ENCODE measurements around the gene SAP25.

Gene SAP25

GRCh38 chr7:100573691-100574361 is at the start of gene SAP25:
Gene SAP25 (minus strand): TSS chr7:100573900. CDS start chr7:100573742, 158 bp downstream.
- no peaks in the 10 kb centered on the region for H3K9me3 Mint-ChIP-seq
- ATAC-seq (replicated peaks; ENCODE audit: extremely low read depth, poor library complexity, severe bottlenecking): no peak

GRCh38 chr7:100621554-100621953 is 47.9 kb upstream of the SAP25 start:
- Mint-ChIP-seq H3K36me3 (ENCODE audit: insufficient read depth) (peaks cover 7% of the 10 kb centered on the region), H3K27ac (ENCODE audit: low read depth) (no peak overlapping the region), H3K4me1 (peaks cover 14% of the 10 kb centered on the region), H3K9me3 (no peaks in the 10 kb centered on the region), H3K4me3 (no peak overlapping the region), H3K27me3 (no peaks in the 10 kb centered on the region)
- ATAC-seq (replicated peaks; ENCODE audit: extremely low read depth, poor library complexity, severe bottlenecking): no peak
- DNase-seq (ENCODE audit: low spot score in 2 of 2): no peak

More at GRCh38 chr7:100573691-100574361, at the start of gene SAP25:
- Mint-ChIP-seq H3K27me3 (no peaks in the 10 kb centered on the region), H3K4me3 (no peak within 1 kb of the TSS), H3K4me1 (peaks cover 14% of the 10 kb centered on the region), H3K27ac (ENCODE audit: low read depth) (peak within 1 kb of the TSS; percentile 32), H3K36me3 (ENCODE audit: insufficient read depth) (peaks cover 29% of the 10 kb centered on the region)
- no peak for DNase-seq (ENCODE audit: low spot score in 2 of 2)

GRCh38 chr7:100620804-100621203 is 47.1 kb upstream of the SAP25 start:
- H3K27ac Mint-ChIP-seq (ENCODE audit: low read depth): no peak overlapping the region
- no peak overlapping the region for H3K4me3 Mint-ChIP-seq
- H3K4me1 Mint-ChIP-seq: peaks cover 7% of the 10 kb centered on the region
- no peak for ATAC-seq (replicated peaks; ENCODE audit: extremely low read depth, poor library complexity, severe bottlenecking)
- no peak for DNase-seq (ENCODE audit: low spot score in 2 of 2)
- H3K36me3 Mint-ChIP-seq (ENCODE audit: insufficient read depth): peaks cover 7% of the 10 kb centered on the region
- no peaks in the 10 kb centered on the region for H3K9me3 Mint-ChIP-seq
- no peaks in the 10 kb centered on the region for H3K27me3 Mint-ChIP-seq

- ATAC-seq (replicated peaks; ENCODE audit: extremely low read depth, poor library complexity, severe bottlenecking): no peak
- DNase-seq (ENCODE audit: low spot score in 2 of 2): no peak
- Mint-ChIP-seq H3K4me3 (no peak overlapping the region), H3K36me3 (ENCODE audit: insufficient read depth) (peaks cover 7% of the 10 kb centered on the region), H3K27ac (ENCODE audit: low read depth) (no peak overlapping the region), H3K9me3 (no peaks in the 10 kb centered on the region), H3K27me3 (no peaks in the 10 kb centered on the region), H3K4me1 (peaks cover 1% of the 10 kb centered on the region)
Observed at GRCh38 chr7:100620239-100620638, 46.5 kb upstream of the SAP25 start.

- Mint-ChIP-seq H3K36me3 (ENCODE audit: insufficient read depth) (peaks cover 12% of the 10 kb centered on the region), H3K27me3 (no peaks in the 10 kb centered on the region), H3K9me3 (no peaks in the 10 kb centered on the region), H3K4me1 (peaks cover 17% of the 10 kb centered on the region), H3K27ac (ENCODE audit: low read depth) (no peak overlapping the region), H3K4me3 (no peak overlapping the region)
- ATAC-seq (replicated peaks; ENCODE audit: extremely low read depth, poor library complexity, severe bottlenecking): no peak
- DNase-seq (ENCODE audit: low spot score in 2 of 2): no peak
Observed at GRCh38 chr7:100614308-100614861, 40.7 kb upstream of the SAP25 start.

- peak overlapping the region; percentile 98 for H3K4me3 Mint-ChIP-seq
- no peaks in the 10 kb centered on the region for H3K9me3 Mint-ChIP-seq
- no peak for DNase-seq (ENCODE audit: low spot score in 2 of 2)
- H3K27me3 Mint-ChIP-seq: no peaks in the 10 kb centered on the region
- H3K36me3 Mint-ChIP-seq (ENCODE audit: insufficient read depth): peaks cover 13% of the 10 kb centered on the region
- peak overlapping the region; percentile 0 for H3K27ac Mint-ChIP-seq (ENCODE audit: low read depth)
- peaks cover 17% of the 10 kb centered on the region for H3K4me1 Mint-ChIP-seq
- no peak for ATAC-seq (replicated peaks; ENCODE audit: extremely low read depth, poor library complexity, severe bottlenecking)
Observed at GRCh38 chr7:100613412-100614175, 39.9 kb upstream of the SAP25 start.

- Mint-ChIP-seq H3K9me3 (no peaks in the 10 kb centered on the region), H3K36me3 (ENCODE audit: insufficient read depth) (peaks cover 15% of the 10 kb centered on the region), H3K4me1 (peaks cover 17% of the 10 kb centered on the region), H3K4me3 (peak overlapping the region; percentile 98), H3K27me3 (no peaks in the 10 kb centered on the region), H3K27ac (ENCODE audit: low read depth) (peak overlapping the region; percentile 99)
- ATAC-seq (replicated peaks; ENCODE audit: extremely low read depth, poor library complexity, severe bottlenecking): no peak
- DNase-seq (ENCODE audit: low spot score in 2 of 2): no peak
Observed at GRCh38 chr7:100612730-100613390, 39.2 kb upstream of the SAP25 start.

- peak within 1 kb of the TSS; percentile 98 for H3K4me3 Mint-ChIP-seq
- no peaks in the 10 kb centered on the region for H3K27me3 Mint-ChIP-seq
- peak within 1 kb of the TSS; percentile 99 for H3K27ac Mint-ChIP-seq (ENCODE audit: low read depth)
- ATAC-seq (replicated peaks; ENCODE audit: extremely low read depth, poor library complexity, severe bottlenecking) (peak; percentile 93), DNase-seq (ENCODE audit: low spot score in 2 of 2) (peak; percentile 97 to 98)
- peaks cover 17% of the 10 kb centered on the region for H3K4me1 Mint-ChIP-seq
- no peaks in the 10 kb centered on the region for H3K9me3 Mint-ChIP-seq
- peaks cover 17% of the 10 kb centered on the region for H3K36me3 Mint-ChIP-seq (ENCODE audit: insufficient read depth)
Observed at GRCh38 chr7:100611983-100612729, 38.5 kb upstream of the SAP25 start, which contains the start of gene MOSPD3. Gene MOSPD3 (plus strand): TSS chr7:100612540. CDS start chr7:100612792, 252 bp downstream.

- ATAC-seq (replicated peaks; ENCODE audit: extremely low read depth, poor library complexity, severe bottlenecking): no peak
- Mint-ChIP-seq H3K4me1 (peaks cover 24% of the 10 kb centered on the region), H3K36me3 (ENCODE audit: insufficient read depth) (peaks cover 17% of the 10 kb centered on the region), H3K27me3 (no peaks in the 10 kb centered on the region), H3K27ac (ENCODE audit: low read depth) (peak overlapping the region; percentile 99), H3K4me3 (no peak overlapping the region), H3K9me3 (no peaks in the 10 kb centered on the region)
- DNase-seq (ENCODE audit: low spot score in 2 of 2): no peak
Observed at GRCh38 chr7:100609958-100610357, 36.3 kb upstream of the SAP25 start.

- peaks cover 20% of the 10 kb centered on the region for H3K4me1 Mint-ChIP-seq
- no peak for DNase-seq (ENCODE audit: low spot score in 2 of 2)
- H3K36me3 Mint-ChIP-seq (ENCODE audit: insufficient read depth): peaks cover 10% of the 10 kb centered on the region
- H3K9me3 Mint-ChIP-seq: no peaks in the 10 kb centered on the region
- ATAC-seq (replicated peaks; ENCODE audit: extremely low read depth, poor library complexity, severe bottlenecking): no peak
- no peaks in the 10 kb centered on the region for H3K27me3 Mint-ChIP-seq
- H3K4me3 Mint-ChIP-seq: peak overlapping the region; percentile 35
- H3K27ac Mint-ChIP-seq (ENCODE audit: low read depth): no peak overlapping the region
Observed at GRCh38 chr7:100607111-100607510, 33.4 kb upstream of the SAP25 start.

GRCh38 chr7:100606313-100606712 is 32.6 kb upstream of the SAP25 start:
- Mint-ChIP-seq H3K4me1 (peaks cover 17% of the 10 kb centered on the region), H3K4me3 (peak overlapping the region; percentile 85), H3K9me3 (no peaks in the 10 kb centered on the region), H3K36me3 (ENCODE audit: insufficient read depth) (peaks cover 5% of the 10 kb centered on the region), H3K27me3 (no peaks in the 10 kb centered on the region), H3K27ac (ENCODE audit: low read depth) (no peak overlapping the region)
- DNase-seq (ENCODE audit: low spot score in 2 of 2): no peak
- ATAC-seq (replicated peaks; ENCODE audit: extremely low read depth, poor library complexity, severe bottlenecking): no peak
